ENCODE data around the gene CCL7. TPM values are rescaled to one million over a fixed set of nuclear protein-coding genes. Genes with fewer than 3 reads are reported as not detected.

The CCL7 gene
- total RNA-seq, 2 donors from 2014 or later, result not detected

GRCh38 chr17:34265711-34266110 is 4.3 kb upstream of the CCL7 start:
- no peak for DNase-seq
- Mint-ChIP-seq H3K27me3 (ENCODE audit: insufficient read depth) (peaks cover 15% of the 10 kb centered on the region), H3K9me3 (no peaks in the 10 kb centered on the region), H3K4me1 (peaks cover 3% of the 10 kb centered on the region), H3K36me3 (ENCODE audit: low read depth) (no peaks in the 10 kb centered on the region), H3K4me3 (no peak overlapping the region), H3K27ac (no peak overlapping the region)
- Histone ChIP-seq H3K4me3 (ENCODE audit: low read length) (no peak overlapping the region), H3K27ac (ENCODE audit: low read depth, low read length) (no peak overlapping the region), H3K4me1 (ENCODE audit: control insufficient read depth, insufficient read depth, low read length) (peaks cover 3% of the 10 kb centered on the region), H3K9me3 (ENCODE audit: control insufficient read depth, low read length) (no peaks in the 10 kb centered on the region), H3K36me3 (ENCODE audit: control insufficient read depth, insufficient read depth, low read length) (no peaks in the 10 kb centered on the region), H3K27me3 (ENCODE audit: control insufficient read depth, insufficient read depth, low read length, poor library complexity, severe bottlenecking) (no peaks in the 10 kb centered on the region), H3K9ac (ENCODE audit: extremely low read depth, low read length, poor library complexity, severe bottlenecking) (no peak overlapping the region)
- 87 to 94% methylated on average over 2 of the region's 3 CpGs for WGBS, 2 experiments (ENCODE audit: insufficient coverage in 1 of 2, insufficient read length in 1 of 2)
- TF ChIP-seq, protein P1, sequence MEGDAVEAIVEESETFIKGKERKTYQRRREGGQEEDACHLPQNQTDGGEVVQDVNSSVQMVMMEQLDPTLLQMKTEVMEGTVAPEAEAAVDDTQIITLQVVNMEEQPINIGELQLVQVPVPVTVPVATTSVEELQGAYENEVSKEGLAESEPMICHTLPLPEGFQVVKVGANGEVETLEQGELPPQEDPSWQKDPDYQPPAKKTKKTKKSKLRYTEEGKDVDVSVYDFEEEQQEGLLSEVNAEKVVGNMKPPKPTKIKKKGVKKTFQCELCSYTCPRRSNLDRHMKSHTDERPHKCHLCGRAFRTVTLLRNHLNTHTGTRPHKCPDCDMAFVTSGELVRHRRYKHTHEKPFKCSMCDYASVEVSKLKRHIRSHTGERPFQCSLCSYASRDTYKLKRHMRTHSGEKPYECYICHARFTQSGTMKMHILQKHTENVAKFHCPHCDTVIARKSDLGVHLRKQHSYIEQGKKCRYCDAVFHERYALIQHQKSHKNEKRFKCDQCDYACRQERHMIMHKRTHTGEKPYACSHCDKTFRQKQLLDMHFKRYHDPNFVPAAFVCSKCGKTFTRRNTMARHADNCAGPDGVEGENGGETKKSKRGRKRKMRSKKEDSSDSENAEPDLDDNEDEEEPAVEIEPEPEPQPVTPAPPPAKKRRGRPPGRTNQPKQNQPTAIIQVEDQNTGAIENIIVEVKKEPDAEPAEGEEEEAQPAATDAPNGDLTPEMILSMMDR (conservative IDR thresholded peaks at IDR 0.05), result no peak

GRCh38 chr17:34275881-34276280 is 5.9 kb downstream of the CCL7 start:
- H3K27ac ChIP-seq (ENCODE audit: low read depth, low read length), result no peak overlapping the region
- H3K27me3 ChIP-seq (ENCODE audit: control insufficient read depth, insufficient read depth, low read length, poor library complexity, severe bottlenecking), result no peaks in the 10 kb centered on the region
- DNase-seq, result no peak
- Mint-ChIP-seq H3K36me3 (ENCODE audit: low read depth) (no peaks in the 10 kb centered on the region), H3K4me1 (peaks cover 33% of the 10 kb centered on the region), H3K9me3 (no peaks in the 10 kb centered on the region), H3K4me3 (no peak overlapping the region), H3K27me3 (ENCODE audit: insufficient read depth) (peaks cover 7% of the 10 kb centered on the region), H3K27ac (no peak overlapping the region)
- H3K36me3 ChIP-seq (ENCODE audit: control insufficient read depth, insufficient read depth, low read length), result no peaks in the 10 kb centered on the region
- 0% methylated on average over 1 of the region's 1 CpG; no CpG with 5 or more reads in 1 of the 2 experiments for WGBS, 2 experiments (ENCODE audit: insufficient coverage in 1 of 2, insufficient read length in 1 of 2)
- H3K4me1 ChIP-seq (ENCODE audit: control insufficient read depth, insufficient read depth, low read length), result peaks cover 8% of the 10 kb centered on the region
- H3K4me3 ChIP-seq (ENCODE audit: low read length), result no peak overlapping the region
- H3K9ac ChIP-seq (ENCODE audit: extremely low read depth, low read length, poor library complexity, severe bottlenecking), result no peak overlapping the region
- TF ChIP-seq, protein P1 (conservative IDR thresholded peaks at IDR 0.05), result no peak
- no peaks in the 10 kb centered on the region for H3K9me3 ChIP-seq (ENCODE audit: control insufficient read depth, low read length)

GRCh38 chr17:34276826-34277225 is 6.8 kb downstream of the CCL7 start:
- no peak overlapping the region for H3K27ac ChIP-seq (ENCODE audit: low read depth, low read length)
- H3K9ac ChIP-seq (ENCODE audit: extremely low read depth, low read length, poor library complexity, severe bottlenecking), result no peak overlapping the region
- peaks cover 2% of the 10 kb centered on the region for H3K27me3 Mint-ChIP-seq (ENCODE audit: insufficient read depth)
- H3K4me3 Mint-ChIP-seq, result no peak overlapping the region
- H3K36me3 ChIP-seq (ENCODE audit: control insufficient read depth, insufficient read depth, low read length), result no peaks in the 10 kb centered on the region
- DNase-seq, result no peak
- H3K27ac Mint-ChIP-seq, result no peak overlapping the region
- peaks cover 33% of the 10 kb centered on the region for H3K4me1 Mint-ChIP-seq
- H3K27me3 ChIP-seq (ENCODE audit: control insufficient read depth, insufficient read depth, low read length, poor library complexity, severe bottlenecking), result no peaks in the 10 kb centered on the region
- no peak overlapping the region for H3K4me3 ChIP-seq (ENCODE audit: low read length)
- peaks cover 2% of the 10 kb centered on the region for H3K9me3 Mint-ChIP-seq
- H3K9me3 ChIP-seq (ENCODE audit: control insufficient read depth, low read length), result no peaks in the 10 kb centered on the region
- no peaks in the 10 kb centered on the region for H3K36me3 Mint-ChIP-seq (ENCODE audit: low read depth)
- peaks cover 8% of the 10 kb centered on the region for H3K4me1 ChIP-seq (ENCODE audit: control insufficient read depth, insufficient read depth, low read length)
- TF ChIP-seq, protein P1 (conservative IDR thresholded peaks at IDR 0.05), result no peak
- WGBS, 2 experiments (ENCODE audit: insufficient coverage in 1 of 2, insufficient read length in 1 of 2), result 80 to 81% methylated on average over 3 to 4 of the region's 4 CpGs

Data from endodermal cell (in vitro differentiated cells).